SJSA1 (cell line): ENCODE measurements around the gene MOB2. TPM values are rescaled to one million over a fixed set of nuclear protein-coding genes. Genes with fewer than 3 reads are reported as not detected.

Experiments used
- DNase-seq, 2 experiments: peaks; one replicate each; pipeline ENCODE4 v3.0.0-alpha.2; 2015 to 2020; ENCODE audit warnings: low spot score in 2 of 2, low read depth in 1 of 2
- H3K27ac ChIP-seq: fragments of 250-450 bp; sonication (Bioruptor Pico); 2 replicates; pipeline ENCODE4 v1.5.1; 2020; ENCODE audit warnings: mild to moderate bottlenecking, moderate library complexity
- H3K27me3 ChIP-seq: fragments of 250-450 bp; sonication (Bioruptor Pico); replicated peaks from 2 replicates; pipeline ENCODE4 v1.5.1; 2020; ENCODE audit warnings: mild to moderate bottlenecking, moderate library complexity
- H3K36me3 ChIP-seq: fragments of 250-450 bp; sonication (Bioruptor Pico); 2 replicates; pipeline ENCODE4 v1.5.1; 2020; ENCODE audit warnings: mild to moderate bottlenecking
- H3K4me1 ChIP-seq: fragments of 250-450 bp; sonication (Bioruptor Pico); replicated peaks from 2 replicates; pipeline ENCODE4 v1.6.1; 2021; ENCODE audit warnings: mild to moderate bottlenecking
- H3K4me3 ChIP-seq: fragments of 250-450 bp; sonication (Bioruptor Pico); 2 replicates; pipeline ENCODE4 v1.5.1; 2020; ENCODE audit warnings: mild to moderate bottlenecking
- H3K9me3 ChIP-seq: fragments of 250-450 bp; sonication (Bioruptor Pico); replicated peaks from 2 replicates; pipeline ENCODE4 v1.5.1; 2020; ENCODE audit warnings: mild to moderate bottlenecking
- total RNA-seq: library from RNA; depleted of rRNA; stranded (reverse); fragments of >200 nt; shearing (Covaris generic); gene quantifications from 2 replicates; pipeline ENCODE4 v1.2.3, GENCODE V29; 2014

MOB2 gene
- total RNA-seq, 1 experiment from 2014 or later: 9.1 TPM

DNA sequence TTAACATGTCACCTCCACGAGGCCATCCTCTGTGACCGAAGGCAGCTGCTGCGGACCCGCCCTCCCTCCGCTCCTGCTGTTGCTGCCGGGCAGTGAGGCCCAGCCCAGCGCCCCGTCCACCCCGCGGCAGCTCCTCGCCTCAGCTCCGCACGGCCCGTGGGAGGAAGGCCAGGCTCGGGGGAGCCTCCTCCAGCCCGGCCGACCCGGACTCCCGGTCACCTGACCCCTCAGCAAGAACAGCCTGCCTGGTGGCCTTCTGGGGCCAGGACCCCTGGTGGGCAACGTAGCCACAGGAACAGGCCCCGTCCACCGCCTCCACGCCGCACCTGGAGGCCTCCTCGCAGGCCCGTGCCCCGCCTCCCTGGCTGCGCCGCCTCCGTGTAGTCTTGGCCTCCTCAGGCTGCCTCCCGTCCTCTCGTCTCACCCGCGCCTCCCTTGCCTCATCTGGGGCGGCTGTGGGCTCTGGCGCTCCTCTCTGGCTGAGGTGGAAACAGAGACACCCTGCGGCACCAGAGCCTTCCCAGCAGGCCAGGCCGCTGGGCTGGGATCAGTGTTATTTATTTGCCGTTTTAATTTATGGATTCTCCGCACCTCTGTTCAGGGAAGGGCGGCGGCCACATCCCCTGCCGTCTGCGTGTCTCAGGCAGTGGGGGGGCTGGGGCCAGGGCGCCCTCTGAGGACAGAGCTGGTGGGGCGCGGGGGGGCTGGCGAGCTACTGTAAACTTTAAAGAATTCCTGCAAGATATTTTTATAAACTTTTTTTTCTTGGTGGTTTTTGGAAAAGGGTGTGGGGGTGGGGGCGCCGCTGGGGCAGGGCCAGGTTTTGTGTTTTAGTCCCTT is 25.4 kb downstream of the MOB2 start:
- Histone ChIP-seq H3K9me3 (no peaks in the 10 kb centered on the region), H3K27me3 (no peaks in the 10 kb centered on the region), H3K27ac (no peak overlapping the region), H3K4me3 (no peak overlapping the region), H3K4me1 (no peaks in the 10 kb centered on the region), H3K36me3 (no peaks in the 10 kb centered on the region)
- DNase-seq: no peak

GRCh38 chr11:1460396-1460985 is 26.1 kb downstream of the MOB2 start:
- no peaks in the 10 kb centered on the region for H3K27me3 ChIP-seq
- H3K27ac ChIP-seq: no peak overlapping the region
- no peak overlapping the region for H3K4me3 ChIP-seq
- no peak for DNase-seq
- H3K36me3 ChIP-seq: no peaks in the 10 kb centered on the region
- H3K4me1 ChIP-seq: no peaks in the 10 kb centered on the region
- no peaks in the 10 kb centered on the region for H3K9me3 ChIP-seq

GRCh38 chr11:1459764-1460395 is 26.7 kb downstream of the MOB2 start:
- H3K4me1 ChIP-seq: no peaks in the 10 kb centered on the region
- H3K4me3 ChIP-seq: no peak overlapping the region
- H3K27me3 ChIP-seq: no peaks in the 10 kb centered on the region
- H3K27ac ChIP-seq: no peak overlapping the region
- DNase-seq: no peak
- no peaks in the 10 kb centered on the region for H3K9me3 ChIP-seq
- no peaks in the 10 kb centered on the region for H3K36me3 ChIP-seq

- no peaks in the 10 kb centered on the region for H3K9me3 ChIP-seq
- H3K27ac ChIP-seq: no peak overlapping the region
- no peak overlapping the region for H3K4me3 ChIP-seq
- no peak for DNase-seq
- H3K27me3 ChIP-seq: no peaks in the 10 kb centered on the region
- H3K36me3 ChIP-seq: no peaks in the 10 kb centered on the region
- H3K4me1 ChIP-seq: no peaks in the 10 kb centered on the region
Observed at GRCh38 chr11:1459219-1459575, 27.4 kb downstream of the MOB2 start.

- H3K36me3 ChIP-seq: no peaks in the 10 kb centered on the region
- H3K4me3 ChIP-seq: no peak overlapping the region
- no peaks in the 10 kb centered on the region for H3K27me3 ChIP-seq
- H3K27ac ChIP-seq: no peak overlapping the region
- H3K9me3 ChIP-seq: no peaks in the 10 kb centered on the region
- no peak for DNase-seq
- no peaks in the 10 kb centered on the region for H3K4me1 ChIP-seq
Observed at GRCh38 chr11:1458340-1459218, 28.0 kb downstream of the MOB2 start.

DNA sequence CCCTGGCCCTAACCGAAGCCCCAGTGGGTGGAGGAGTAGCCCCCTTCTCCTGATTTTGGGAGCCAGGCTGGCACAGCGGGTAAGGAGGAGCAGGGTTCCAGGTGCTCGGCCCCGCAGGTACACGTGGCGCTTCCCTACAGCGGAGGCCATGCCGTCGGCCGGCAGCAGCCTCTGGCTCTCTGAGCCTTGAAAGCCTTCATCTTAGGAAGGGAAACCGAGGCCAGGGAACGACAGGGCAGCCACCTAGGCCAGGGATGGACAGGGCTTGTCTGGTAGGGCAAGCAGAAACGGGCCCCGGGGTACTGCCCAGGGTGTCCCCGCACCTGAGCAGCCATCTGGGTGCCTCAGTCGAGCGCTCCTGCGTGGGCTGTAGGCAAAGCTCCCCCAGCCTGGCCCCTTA is 28.7 kb downstream of the MOB2 start:
- Histone ChIP-seq H3K4me3 (no peak overlapping the region), H3K9me3 (no peaks in the 10 kb centered on the region), H3K27ac (no peak overlapping the region), H3K36me3 (no peaks in the 10 kb centered on the region), H3K27me3 (no peaks in the 10 kb centered on the region), H3K4me1 (no peaks in the 10 kb centered on the region)
- DNase-seq: no peak

GRCh38 chr11:1457326-1457680 is 29.3 kb downstream of the MOB2 start:
- no peak for DNase-seq
- Histone ChIP-seq H3K36me3 (no peaks in the 10 kb centered on the region), H3K27ac (no peak overlapping the region), H3K27me3 (no peaks in the 10 kb centered on the region), H3K4me3 (no peak overlapping the region), H3K9me3 (no peaks in the 10 kb centered on the region), H3K4me1 (no peaks in the 10 kb centered on the region)

DNA sequence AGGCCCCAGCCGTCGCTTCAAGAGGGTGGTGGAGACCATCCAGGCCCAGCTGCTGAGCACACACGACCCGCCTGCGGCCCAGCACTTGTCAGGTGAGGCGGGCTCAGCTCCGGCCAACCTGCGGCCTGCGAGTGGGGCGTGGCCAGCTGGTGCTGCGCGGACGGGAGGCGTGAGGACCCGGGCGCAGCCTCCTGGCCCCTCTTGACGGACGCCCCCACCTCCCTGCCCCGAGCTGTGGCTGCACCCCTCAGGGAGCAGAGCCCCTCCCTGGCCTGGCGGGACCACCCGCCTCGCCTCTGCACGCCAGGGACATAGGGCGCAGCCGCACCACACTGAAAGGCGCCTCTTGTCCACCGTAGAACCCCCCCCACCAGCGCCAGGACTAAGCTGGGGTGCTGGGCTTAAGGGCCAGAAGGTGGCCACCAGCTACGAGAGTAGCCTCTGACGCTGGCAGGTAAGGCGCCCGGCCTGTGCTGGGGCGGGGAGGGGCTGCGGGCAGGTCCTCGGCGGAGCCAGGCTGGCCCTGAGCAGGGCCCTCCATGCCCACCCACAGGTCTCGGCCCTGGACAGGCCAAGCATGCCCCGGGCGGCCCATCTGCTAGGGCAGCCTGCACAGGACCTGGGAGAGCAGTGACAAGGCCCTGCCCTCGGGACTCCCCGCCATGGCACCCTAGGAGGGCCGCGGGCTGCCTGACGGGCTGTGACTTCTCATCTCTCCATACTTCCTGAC is 29.8 kb downstream of the MOB2 start:
- Histone ChIP-seq H3K27me3 (no peaks in the 10 kb centered on the region), H3K36me3 (no peaks in the 10 kb centered on the region), H3K4me3 (no peak overlapping the region), H3K4me1 (no peaks in the 10 kb centered on the region), H3K27ac (no peak overlapping the region), H3K9me3 (no peaks in the 10 kb centered on the region)
- DNase-seq: no peak

DNA sequence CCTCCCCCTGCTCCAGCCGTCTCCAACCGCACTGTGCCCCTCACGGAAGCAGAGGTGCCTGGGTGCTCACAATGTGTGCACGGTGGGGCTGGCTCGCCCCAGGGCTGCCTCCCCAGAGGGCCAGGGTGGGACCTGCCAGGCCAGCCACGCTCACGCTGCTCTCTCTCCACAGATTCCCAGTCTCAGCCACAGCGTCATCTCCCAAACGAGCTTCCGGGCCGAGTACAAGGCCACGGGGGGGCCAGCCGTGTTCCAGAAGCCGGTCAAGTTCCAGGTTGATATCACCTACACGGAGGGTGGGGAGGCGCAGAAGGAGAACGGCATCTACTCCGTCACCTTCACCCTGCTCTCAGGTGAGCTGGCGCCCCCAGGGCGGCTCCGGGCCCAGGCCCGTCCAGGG is 30.4 kb downstream of the MOB2 start:
- no peak for DNase-seq
- Histone ChIP-seq H3K27ac (no peak overlapping the region), H3K4me1 (no peaks in the 10 kb centered on the region), H3K4me3 (no peak overlapping the region), H3K27me3 (no peaks in the 10 kb centered on the region), H3K9me3 (no peaks in the 10 kb centered on the region), H3K36me3 (no peaks in the 10 kb centered on the region)

- no peaks in the 10 kb centered on the region for H3K9me3 ChIP-seq
- no peak for DNase-seq
- H3K4me1 ChIP-seq: no peaks in the 10 kb centered on the region
- no peak overlapping the region for H3K27ac ChIP-seq
- no peaks in the 10 kb centered on the region for H3K36me3 ChIP-seq
- no peak overlapping the region for H3K4me3 ChIP-seq
- no peaks in the 10 kb centered on the region for H3K27me3 ChIP-seq
Observed at GRCh38 chr11:1455763-1456060, 30.9 kb downstream of the MOB2 start.

- no peak for DNase-seq
- H3K9me3 ChIP-seq: no peaks in the 10 kb centered on the region
- no peaks in the 10 kb centered on the region for H3K36me3 ChIP-seq
- no peak overlapping the region for H3K27ac ChIP-seq
- no peaks in the 10 kb centered on the region for H3K4me1 ChIP-seq
- no peaks in the 10 kb centered on the region for H3K27me3 ChIP-seq
- H3K4me3 ChIP-seq: no peak overlapping the region
Observed at GRCh38 chr11:1455032-1455762, 31.4 kb downstream of the MOB2 start.

DNA sequence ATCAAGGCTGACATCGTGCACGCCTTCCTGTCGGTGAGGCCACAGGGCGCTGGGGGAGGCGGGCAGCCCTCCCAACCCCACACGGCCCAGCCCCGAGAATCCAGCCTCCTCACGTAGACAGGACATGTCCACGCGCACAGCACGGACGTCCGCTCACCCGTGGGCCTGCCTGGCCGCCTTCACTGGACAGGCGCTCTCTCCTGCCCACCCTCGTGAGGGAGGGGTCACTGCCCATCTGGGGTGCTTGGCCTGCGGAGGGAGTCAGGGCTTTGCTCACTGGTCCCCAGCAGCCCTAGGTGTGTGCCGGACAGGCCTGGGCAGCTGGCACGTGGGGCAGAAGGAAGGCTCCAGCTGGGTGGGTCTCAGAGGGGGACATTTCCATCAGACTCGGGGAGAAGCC is 32.0 kb downstream of the MOB2 start:
- H3K27ac ChIP-seq: no peak overlapping the region
- no peaks in the 10 kb centered on the region for H3K4me1 ChIP-seq
- H3K9me3 ChIP-seq: no peaks in the 10 kb centered on the region
- H3K4me3 ChIP-seq: no peak overlapping the region
- H3K27me3 ChIP-seq: no peaks in the 10 kb centered on the region
- no peaks in the 10 kb centered on the region for H3K36me3 ChIP-seq
- DNase-seq: no peak

GRCh38 chr11:1453611-1454034 is 33.0 kb downstream of the MOB2 start:
- no peak overlapping the region for H3K27ac ChIP-seq
- no peaks in the 10 kb centered on the region for H3K36me3 ChIP-seq
- no peak for DNase-seq

More at GRCh38 chr11:1453611-1454034, 33.0 kb downstream of the MOB2 start:
- no peaks in the 10 kb centered on the region for H3K27me3 ChIP-seq
- no peak overlapping the region for H3K4me3 ChIP-seq
- no peaks in the 10 kb centered on the region for H3K4me1 ChIP-seq
- no peaks in the 10 kb centered on the region for H3K9me3 ChIP-seq
